Glutamatergic neuron (in vitro differentiated cells): ENCODE measurements around the gene SEMA3A. TPM values are rescaled to one million over a fixed set of nuclear protein-coding genes. Genes with fewer than 3 reads are reported as not detected.
"Not testable (repeated sequence)": the region's sequence is repeated elsewhere in the genome, so short reads cannot be mapped to it uniquely, and the experiment has no call there.

Source experiments
- DNase-seq: peaks from one replicate; pipeline ENCODE4 v3.0.0; 2022
- H3K27ac Mint-ChIP-seq: one replicate; pipeline ENCODE4 v1.8.0; 2020; ENCODE audit warnings: mild to moderate bottlenecking, mixed read lengths, inconsistent platforms; ENCODE audit not compliant: unreplicated experiment
- H3K27me3 Mint-ChIP-seq: one replicate; pipeline ENCODE4 v1.8.0; 2020; ENCODE audit warnings: mild to moderate bottlenecking, moderate library complexity, mixed read lengths, inconsistent platforms; ENCODE audit not compliant: unreplicated experiment
- H3K36me3 Mint-ChIP-seq: one replicate; pipeline ENCODE4 v1.8.0; 2020; ENCODE audit warnings: mild to moderate bottlenecking, mixed read lengths, inconsistent platforms; ENCODE audit not compliant: unreplicated experiment
- H3K4me1 Mint-ChIP-seq: one replicate; pipeline ENCODE4 v1.8.0; 2020; ENCODE audit warnings: mild to moderate bottlenecking, low read depth, mixed read lengths, inconsistent platforms; ENCODE audit not compliant: unreplicated experiment
- H3K4me3 Mint-ChIP-seq: one replicate; pipeline ENCODE4 v1.8.0; 2020; ENCODE audit warnings: mild to moderate bottlenecking, mixed read lengths, inconsistent platforms; ENCODE audit not compliant: unreplicated experiment
- H3K9me3 Mint-ChIP-seq: one replicate; pipeline ENCODE4 v1.8.0; 2020; ENCODE audit warnings: mild to moderate bottlenecking, moderate library complexity, mixed read lengths, inconsistent platforms; ENCODE audit not compliant: unreplicated experiment
- CTCF ChIP-seq: fragments of 200-600 bp; sonication (generic); IDR thresholded peaks from one replicate; pipeline ENCODE4 v1.5.0; 2021; ENCODE audit not compliant: partially characterized antibody, unreplicated experiment
- total RNA-seq: library from RNA; stranded (reverse); fragmentation: NEBNext Ultra II Directional; extraction: Animal tissue kit (Norgen Biotek cat#: 25700); gene quantifications from one replicate; pipeline ENCODE4 v1.2.1, GENCODE V29; 2021; ENCODE audit not compliant: unreplicated experiment

SEMA3A gene
- total RNA-seq, 1 donor from 2014 or later = 16.3 TPM

GRCh38 chr7:84224505-84224904, 29.9 kb upstream of the SEMA3A start:
- Mint-ChIP-seq H3K4me1 (no peaks in the 10 kb centered on the region), H3K27ac (no peak overlapping the region), H3K27me3 (no peaks in the 10 kb centered on the region), H3K9me3 (no peaks in the 10 kb centered on the region), H3K4me3 (no peak overlapping the region), H3K36me3 (peaks cover 11% of the 10 kb centered on the region)
- DNase-seq = no peak
- no peak for TF ChIP-seq CTCF

- no peaks in the 10 kb centered on the region for H3K27me3 Mint-ChIP-seq
- no peaks in the 10 kb centered on the region for H3K4me1 Mint-ChIP-seq
- H3K27ac Mint-ChIP-seq = no peak overlapping the region
- H3K9me3 Mint-ChIP-seq = no peaks in the 10 kb centered on the region
- peaks cover 11% of the 10 kb centered on the region for H3K36me3 Mint-ChIP-seq
- no peak for DNase-seq
- H3K4me3 Mint-ChIP-seq = no peak overlapping the region
- no peak for TF ChIP-seq CTCF
Observed at GRCh38 chr7:84219310-84219709, 24.7 kb upstream of the SEMA3A start.

- no peak for DNase-seq
- H3K4me1 Mint-ChIP-seq = no peaks in the 10 kb centered on the region
- no peak overlapping the region for H3K4me3 Mint-ChIP-seq
- no peak overlapping the region for H3K27ac Mint-ChIP-seq
- no peaks in the 10 kb centered on the region for H3K27me3 Mint-ChIP-seq
- H3K9me3 Mint-ChIP-seq = no peaks in the 10 kb centered on the region
- H3K36me3 Mint-ChIP-seq = peaks cover 11% of the 10 kb centered on the region
- TF ChIP-seq CTCF = no peak
Observed at GRCh38 chr7:84218681-84219080, 24.1 kb upstream of the SEMA3A start.

DNA sequence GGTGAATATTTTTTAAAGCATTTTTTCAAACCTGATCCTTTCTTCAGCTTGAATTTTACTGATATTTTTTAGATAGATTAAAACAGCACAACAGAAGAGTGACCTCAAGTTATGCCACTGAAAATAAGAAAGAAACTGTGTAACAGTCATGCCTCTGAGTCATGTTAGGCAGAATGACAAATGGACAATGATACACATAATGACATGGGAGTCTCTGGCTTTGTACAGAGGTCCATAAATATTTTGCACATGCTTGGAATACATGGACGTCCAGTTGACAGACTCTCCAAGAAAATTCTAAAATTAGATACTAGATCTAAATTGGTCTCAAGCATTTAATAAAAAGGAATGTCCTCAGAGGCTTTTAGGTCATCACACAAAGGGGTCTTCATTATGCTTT, 21.9 kb upstream of the SEMA3A start:
- Mint-ChIP-seq H3K4me1 (no peaks in the 10 kb centered on the region), H3K36me3 (peaks cover 11% of the 10 kb centered on the region), H3K9me3 (no peaks in the 10 kb centered on the region), H3K4me3 (no peak overlapping the region), H3K27ac (no peak overlapping the region), H3K27me3 (no peaks in the 10 kb centered on the region)
- no peak for TF ChIP-seq CTCF
- no peak for DNase-seq

GRCh38 chr7:84214757-84215156, 20.2 kb upstream of the SEMA3A start:
- H3K36me3 Mint-ChIP-seq, H3K27me3 Mint-ChIP-seq, H3K9me3 Mint-ChIP-seq, H3K4me3 Mint-ChIP-seq, DNase-seq, H3K27ac Mint-ChIP-seq, H3K4me1 Mint-ChIP-seq: not testable (repeated sequence)

GRCh38 chr7:84210301-84210700, 15.7 kb upstream of the SEMA3A start:
- H3K4me1 Mint-ChIP-seq = no peaks in the 10 kb centered on the region
- H3K27ac Mint-ChIP-seq = no peak overlapping the region
- no peak overlapping the region for H3K4me3 Mint-ChIP-seq
- TF ChIP-seq CTCF = no peak
- no peaks in the 10 kb centered on the region for H3K27me3 Mint-ChIP-seq
- no peaks in the 10 kb centered on the region for H3K9me3 Mint-ChIP-seq
- H3K36me3 Mint-ChIP-seq = no peaks in the 10 kb centered on the region
- no peak for DNase-seq
